Subcutaneous adipose tissue (tissue), 4 donors: ENCODE measurements around the gene CCDC134. TPM values are rescaled to one million over a fixed set of nuclear protein-coding genes. Genes with fewer than 3 reads are reported as not detected.

ENCODE experiments used
- total RNA-seq, 4 donors: library from RNA; depleted of rRNA; stranded (reverse); fragments of >200 nt; gene quantifications; one replicate each; pipeline ENCODE4 v1.1.0, GENCODE V29; 2016
- TF ChIP-seq, protein P1 (sequence below): fragments of 450-650 bp; IDR thresholded peaks from one replicate; pipeline ENCODE4 v1.5.1; 2016; ENCODE audit warnings: low read depth, mild to moderate bottlenecking, control low read depth, antibody characterized with exemption, moderate library complexity

The CCDC134 gene
- total RNA-seq, 4 donors from 2014 or later, result 0.98 to 5.1 (median 2.6) TPM

DNA sequence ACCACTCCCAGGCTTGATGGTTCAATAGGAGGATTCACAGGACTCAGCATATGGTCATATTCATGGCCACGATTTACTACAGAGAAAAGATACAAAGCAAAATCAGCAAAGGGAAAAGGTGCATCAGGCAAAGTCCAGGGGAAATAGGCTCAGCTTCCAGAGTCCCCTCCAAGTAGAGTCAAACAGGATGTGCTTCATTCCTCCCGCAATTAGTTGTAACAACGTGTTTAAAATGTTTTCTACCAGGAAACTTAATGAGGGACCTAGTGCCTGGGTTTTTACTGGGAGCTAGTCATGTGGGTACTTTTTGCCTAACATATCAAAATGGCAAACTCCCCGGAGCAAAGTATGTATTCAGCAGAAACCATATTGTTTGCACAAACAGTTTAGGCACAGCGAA, 17.5 kb downstream of the CCDC134 start:
- TF ChIP-seq, protein P1, sequence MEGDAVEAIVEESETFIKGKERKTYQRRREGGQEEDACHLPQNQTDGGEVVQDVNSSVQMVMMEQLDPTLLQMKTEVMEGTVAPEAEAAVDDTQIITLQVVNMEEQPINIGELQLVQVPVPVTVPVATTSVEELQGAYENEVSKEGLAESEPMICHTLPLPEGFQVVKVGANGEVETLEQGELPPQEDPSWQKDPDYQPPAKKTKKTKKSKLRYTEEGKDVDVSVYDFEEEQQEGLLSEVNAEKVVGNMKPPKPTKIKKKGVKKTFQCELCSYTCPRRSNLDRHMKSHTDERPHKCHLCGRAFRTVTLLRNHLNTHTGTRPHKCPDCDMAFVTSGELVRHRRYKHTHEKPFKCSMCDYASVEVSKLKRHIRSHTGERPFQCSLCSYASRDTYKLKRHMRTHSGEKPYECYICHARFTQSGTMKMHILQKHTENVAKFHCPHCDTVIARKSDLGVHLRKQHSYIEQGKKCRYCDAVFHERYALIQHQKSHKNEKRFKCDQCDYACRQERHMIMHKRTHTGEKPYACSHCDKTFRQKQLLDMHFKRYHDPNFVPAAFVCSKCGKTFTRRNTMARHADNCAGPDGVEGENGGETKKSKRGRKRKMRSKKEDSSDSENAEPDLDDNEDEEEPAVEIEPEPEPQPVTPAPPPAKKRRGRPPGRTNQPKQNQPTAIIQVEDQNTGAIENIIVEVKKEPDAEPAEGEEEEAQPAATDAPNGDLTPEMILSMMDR, result no peak

DNA sequence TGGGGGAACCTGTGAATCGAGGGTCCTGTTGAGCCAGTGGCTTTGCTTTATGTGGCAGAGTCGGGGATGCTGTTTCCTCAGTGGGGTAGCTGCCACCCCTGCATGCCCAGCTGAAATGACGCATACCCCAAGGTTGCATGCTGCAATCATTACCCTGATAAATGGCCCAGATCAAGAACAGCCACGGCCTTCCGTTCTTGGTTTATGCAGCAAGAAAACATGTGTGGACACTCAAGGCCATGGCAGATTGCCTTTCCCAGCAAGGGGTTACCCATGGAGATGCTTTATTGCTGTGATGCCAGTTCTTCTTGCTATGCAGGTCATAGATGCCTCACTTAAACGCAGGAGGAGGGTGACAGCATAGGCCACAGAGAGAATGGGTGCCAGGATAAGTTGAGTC, 18.1 kb downstream of the CCDC134 start:
- TF ChIP-seq, protein P1, result no peak

DNA sequence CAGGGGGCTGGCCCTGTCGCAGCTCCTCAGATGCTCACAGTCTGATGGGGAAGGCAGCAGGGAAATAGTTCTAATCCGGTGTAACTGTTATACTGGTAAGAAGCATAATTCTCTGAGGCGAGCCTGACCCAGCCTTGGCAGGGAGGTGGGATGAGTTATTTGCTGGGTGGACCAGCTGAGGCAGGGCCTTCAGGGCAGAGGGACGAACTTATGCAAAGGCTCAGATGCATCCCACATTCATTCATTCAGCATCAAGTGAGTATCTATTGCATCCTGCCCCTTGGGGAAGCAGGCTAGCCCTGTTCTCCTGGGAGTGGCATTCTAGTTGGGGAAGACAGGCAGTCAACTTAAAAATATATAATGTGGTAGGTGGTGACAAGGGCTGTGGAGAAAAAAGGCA, 18.8 kb downstream of the CCDC134 start:
- TF ChIP-seq, protein P1, result no peak

DNA sequence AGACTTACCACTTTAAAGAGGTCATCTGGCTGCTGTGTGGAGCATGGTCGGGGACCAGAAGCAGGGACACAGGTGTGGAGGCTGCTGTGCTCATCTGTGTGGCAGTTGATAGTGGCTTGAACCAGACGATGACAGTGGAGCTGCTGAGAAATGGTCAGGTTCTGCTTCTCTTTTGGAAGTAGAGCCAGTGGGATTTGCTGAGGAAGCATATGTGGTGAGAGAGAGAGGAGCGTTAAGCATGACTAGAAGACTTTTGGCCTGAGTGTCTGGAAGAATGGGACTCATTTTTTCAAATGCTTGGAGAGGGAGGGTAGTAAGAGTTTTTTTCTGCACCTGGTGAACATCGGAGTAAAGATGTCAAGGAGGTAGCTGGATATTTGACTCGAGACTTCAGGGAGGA, 20.0 kb downstream of the CCDC134 start:
- TF ChIP-seq, protein P1, result no peak

DNA sequence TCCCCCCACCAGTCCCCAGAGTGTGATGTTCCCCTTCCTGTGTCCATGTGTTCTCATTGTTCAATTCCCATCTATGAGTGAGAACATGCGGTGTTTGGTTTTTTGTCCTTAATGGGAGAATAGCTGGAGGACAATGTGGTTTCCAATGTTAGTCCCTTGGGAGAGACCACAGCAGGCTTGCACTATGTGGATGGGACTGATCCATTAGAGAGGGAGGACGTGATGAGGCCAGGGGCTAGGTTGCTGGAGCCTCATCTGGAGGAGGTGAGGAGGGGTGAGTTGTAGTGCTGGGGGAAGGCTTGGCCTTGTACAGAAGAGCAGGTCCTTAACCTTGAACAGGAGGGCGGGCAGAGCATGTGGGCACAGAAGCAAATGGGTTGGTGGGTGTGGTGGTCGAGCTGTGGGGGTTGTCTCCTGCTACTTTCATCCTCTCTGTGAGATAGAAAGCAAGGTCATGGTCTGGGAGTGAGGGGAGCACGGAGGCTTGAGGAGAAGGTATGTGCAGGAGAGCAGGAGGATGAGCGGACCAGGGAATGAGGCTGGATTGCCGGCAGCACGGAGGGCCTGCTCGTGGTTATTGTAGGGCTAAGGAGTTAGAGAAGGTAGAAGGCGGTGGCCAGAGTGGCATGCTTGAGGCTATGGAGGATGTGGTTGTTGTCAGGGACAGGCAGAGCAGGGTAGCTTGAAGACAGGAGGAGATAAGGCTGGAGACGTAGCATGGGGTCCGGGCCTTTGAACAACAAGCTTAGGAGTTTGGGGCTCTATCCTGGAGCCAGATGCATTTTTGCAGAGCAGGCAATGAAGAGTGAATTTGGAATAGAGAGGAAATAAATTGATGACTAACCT, 21.2 kb downstream of the CCDC134 start:
- TF ChIP-seq, protein P1, result no peak

DNA sequence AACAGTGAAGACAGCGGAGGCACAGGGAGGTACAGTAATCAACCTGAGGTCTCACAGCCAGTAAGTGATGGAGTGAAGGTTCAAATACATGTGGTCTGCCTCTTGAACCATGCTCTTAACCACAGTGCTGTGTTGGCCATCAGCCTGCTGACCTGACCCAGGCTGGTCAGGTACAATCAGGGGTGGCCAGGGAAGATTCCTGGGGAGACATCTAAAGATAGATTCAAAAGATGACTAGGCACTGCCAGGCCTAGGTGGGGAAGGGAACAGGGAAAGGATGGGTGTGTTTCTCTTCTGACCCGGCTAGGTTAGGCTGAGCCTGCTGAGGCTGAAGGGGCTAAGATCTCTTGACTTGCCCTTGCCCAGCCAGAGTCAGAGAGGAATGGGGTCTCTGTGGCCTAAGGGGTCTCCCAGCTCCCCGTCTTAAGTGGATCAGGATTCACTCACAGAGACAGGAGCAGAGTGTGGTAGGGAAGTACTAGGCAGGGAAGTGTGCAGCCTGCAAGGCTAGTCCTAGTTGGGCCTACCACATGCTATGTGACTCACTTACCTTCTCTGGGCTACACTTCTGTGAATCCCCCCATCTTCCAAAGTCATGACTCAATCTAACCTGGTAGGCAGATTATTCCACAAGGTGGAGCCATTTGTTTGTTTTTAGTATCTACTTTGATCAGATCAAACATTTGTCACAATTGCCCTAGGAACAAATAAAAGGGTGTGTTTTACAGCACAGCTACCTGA, 22.0 kb downstream of the CCDC134 start:
- TF ChIP-seq, protein P1, result no peak

DNA sequence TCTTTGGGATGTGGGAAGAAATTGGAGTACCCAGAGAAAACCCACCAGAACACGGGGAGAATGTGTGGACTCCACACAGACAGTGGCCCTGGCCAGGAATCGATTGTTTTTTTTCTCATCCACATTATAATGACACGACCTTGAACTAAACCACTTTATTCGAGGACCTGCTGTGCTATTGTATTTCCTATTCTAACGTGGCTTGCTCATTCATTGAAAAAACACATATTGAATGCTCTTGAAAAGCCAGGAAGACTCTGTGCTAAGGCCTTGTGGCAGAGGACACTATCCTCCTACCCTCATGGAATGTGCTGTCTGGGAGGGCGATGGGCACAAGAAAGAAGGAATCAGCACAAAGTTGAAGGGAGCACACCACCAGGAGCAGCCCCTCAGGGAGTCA, 23.3 kb downstream of the CCDC134 start:
- TF ChIP-seq, protein P1, result no peak
